Measurements from ENCODE around the gene MAP3K4. TPM values are rescaled to one million over a fixed set of nuclear protein-coding genes. Genes with fewer than 3 reads are reported as not detected.
A peak's percentile ranks its signal among the peaks of the same experiment; 100 is the strongest.

Gene MAP3K4
- total RNA-seq, 4 donors from 2014 or later, result 34.9 to 113 (median 52.3) TPM

GRCh38 chr6:161091972-161092701, 100.6 kb downstream of the MAP3K4 start:
- no peak for DNase-seq
- Histone ChIP-seq H3K36me3 (peaks cover 27 to 48% of the 10 kb centered on the region in 2 donors), H3K27ac (no peak overlapping the region), H3K4me3 (replicated peaks in 1 of 3) (no peak overlapping the region), H3K4me1 (no peaks in the 10 kb centered on the region), H3K9me3 (no peaks in the 10 kb centered on the region), H3K27me3 (no peaks in the 10 kb centered on the region)
- intact Hi-C loops (cut with DNase I), result no loop called here
- no peak for TF ChIP-seq CTCF (IDR thresholded peaks at IDR 0.05)
- no peak for TF ChIP-seq POLR2A (IDR thresholded peaks at IDR 0.05)
- WGBS, 2 donors, result 88 to 90% methylated on average over 6 of the region's 6 CpGs

- Histone ChIP-seq H3K27me3 (no peaks in the 10 kb centered on the region), H3K4me1 (no peaks in the 10 kb centered on the region), H3K4me3 (replicated peaks in 1 of 3) (no peak overlapping the region), H3K36me3 (peaks cover 18 to 34% of the 10 kb centered on the region in 2 donors), H3K27ac (no peak overlapping the region), H3K9me3 (no peaks in the 10 kb centered on the region)
- intact Hi-C loops (cut with DNase I), result no loop called here
- 79 to 82% methylated on average over 5 of the region's 5 CpGs for WGBS, 2 donors
- DNase-seq, result no peak
- TF ChIP-seq POLR2A (IDR thresholded peaks at IDR 0.05) (no peak), CTCF (IDR thresholded peaks at IDR 0.05) (no peak)
These were observed 103.4 kb downstream of the MAP3K4 start for GRCh38 chr6:161094955-161095354.

GRCh38 chr6:161095916-161096315, 104.3 kb downstream of the MAP3K4 start:
- Histone ChIP-seq H3K36me3 (peaks cover 18 to 29% of the 10 kb centered on the region in 2 donors), H3K9me3 (no peaks in the 10 kb centered on the region), H3K27me3 (no peaks in the 10 kb centered on the region), H3K4me1 (no peaks in the 10 kb centered on the region), H3K27ac (no peak overlapping the region), H3K4me3 (replicated peaks in 1 of 3) (no peak overlapping the region)
- intact Hi-C loops (cut with DNase I), result no loop called here
- TF ChIP-seq CTCF (IDR thresholded peaks at IDR 0.05) (no peak), POLR2A (IDR thresholded peaks at IDR 0.05) (no peak)
- DNase-seq, result no peak

- Histone ChIP-seq H3K27ac (no peak overlapping the region), H3K9me3 (no peaks in the 10 kb centered on the region), H3K36me3 (peaks cover 19 to 28% of the 10 kb centered on the region in 2 donors), H3K27me3 (no peaks in the 10 kb centered on the region), H3K4me1 (no peaks in the 10 kb centered on the region), H3K4me3 (replicated peaks in 1 of 3) (no peak overlapping the region)
- intact Hi-C loops (cut with DNase I), result no loop called here
- TF ChIP-seq POLR2A (IDR thresholded peaks at IDR 0.05), result no peak
- no peak for TF ChIP-seq CTCF (IDR thresholded peaks at IDR 0.05)
- DNase-seq, result peak; percentile 9 to 10
- WGBS, 2 donors, result 80 to 84% methylated on average over 8 of the region's 8 CpGs
These were observed 108.5 kb downstream of the MAP3K4 start for GRCh38 chr6:161100072-161100471.

DNA sequence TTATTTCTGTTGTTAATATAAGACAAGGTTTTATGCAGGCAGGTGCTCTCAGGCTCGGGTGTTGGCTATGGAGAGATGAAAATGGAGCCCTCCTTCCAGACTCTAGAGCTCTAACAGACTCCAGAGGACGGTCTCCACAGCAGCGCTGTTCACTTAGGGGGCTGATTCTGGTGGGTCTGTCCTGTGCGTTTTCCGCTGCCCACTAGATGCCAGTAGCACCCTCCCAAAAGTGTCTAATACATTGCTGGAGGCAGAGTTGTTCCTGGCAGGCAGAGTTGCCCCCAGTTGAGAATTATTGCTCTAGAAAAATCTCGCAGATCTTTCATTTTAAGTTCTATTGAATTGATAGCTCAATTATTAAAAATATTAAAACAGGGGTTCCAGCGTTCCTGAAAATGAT, 109.9 kb downstream of the MAP3K4 start:
- Histone ChIP-seq H3K4me3 (replicated peaks in 1 of 3) (no peak overlapping the region), H3K27me3 (no peaks in the 10 kb centered on the region), H3K27ac (no peak overlapping the region), H3K4me1 (no peaks in the 10 kb centered on the region), H3K36me3 (peaks cover 19 to 36% of the 10 kb centered on the region in 2 donors), H3K9me3 (no peaks in the 10 kb centered on the region)
- WGBS, 2 donors, result 80 to 85% methylated on average over 7 of the region's 7 CpGs
- DNase-seq, result peak in 1 of 2 donors; percentile 6
- intact Hi-C loops (cut with DNase I), result no loop called here
- TF ChIP-seq CTCF (IDR thresholded peaks at IDR 0.05), result peak in 3 of 6 experiments; percentile 15 to 29 (median 16)
- TF ChIP-seq POLR2A (IDR thresholded peaks at IDR 0.05), result no peak
